Measurements from ENCODE around the gene IGHMBP2.

DNA sequence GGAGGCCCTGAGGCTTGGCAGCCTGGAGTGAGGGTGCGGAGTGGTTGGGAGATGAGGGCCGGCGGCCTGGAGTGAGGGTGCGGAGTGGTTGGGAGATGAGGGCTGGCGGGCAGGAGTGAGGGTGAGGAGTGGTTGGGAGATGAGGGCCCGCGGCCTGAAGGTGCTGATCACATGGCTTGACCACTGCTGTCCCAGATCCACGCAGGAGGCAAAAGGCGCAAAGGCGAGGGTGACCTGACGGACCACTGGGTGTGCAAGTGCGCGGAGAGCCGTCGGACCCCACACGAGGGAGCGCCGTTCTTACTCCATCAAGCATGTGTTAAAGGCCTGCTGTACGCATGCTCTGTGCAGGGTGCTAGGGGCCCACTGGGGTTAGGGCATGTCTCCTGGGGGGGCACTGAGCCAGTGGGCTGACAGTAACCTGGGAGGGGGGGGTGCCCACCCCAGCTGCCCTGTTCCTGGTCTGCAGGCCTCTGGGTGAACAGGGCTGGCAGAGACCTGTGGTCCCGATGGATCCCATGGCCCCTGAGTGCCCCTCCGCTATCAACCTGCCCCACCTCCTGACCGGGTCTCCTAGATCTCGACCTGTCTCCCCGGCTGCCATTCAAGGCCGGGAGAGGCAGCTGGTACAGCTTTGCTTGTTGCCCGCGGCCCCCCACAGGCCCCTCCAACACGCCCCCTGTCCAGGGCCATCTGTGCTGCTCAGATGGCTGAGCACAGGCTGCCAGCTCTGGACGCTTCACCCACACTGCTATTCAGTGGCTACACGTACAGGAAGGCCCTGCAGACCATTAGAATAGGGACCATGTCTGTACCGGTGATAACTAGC is 56.0 kb downstream of the IGHMBP2 start:
- TF ChIP-seq, protein P1, sequence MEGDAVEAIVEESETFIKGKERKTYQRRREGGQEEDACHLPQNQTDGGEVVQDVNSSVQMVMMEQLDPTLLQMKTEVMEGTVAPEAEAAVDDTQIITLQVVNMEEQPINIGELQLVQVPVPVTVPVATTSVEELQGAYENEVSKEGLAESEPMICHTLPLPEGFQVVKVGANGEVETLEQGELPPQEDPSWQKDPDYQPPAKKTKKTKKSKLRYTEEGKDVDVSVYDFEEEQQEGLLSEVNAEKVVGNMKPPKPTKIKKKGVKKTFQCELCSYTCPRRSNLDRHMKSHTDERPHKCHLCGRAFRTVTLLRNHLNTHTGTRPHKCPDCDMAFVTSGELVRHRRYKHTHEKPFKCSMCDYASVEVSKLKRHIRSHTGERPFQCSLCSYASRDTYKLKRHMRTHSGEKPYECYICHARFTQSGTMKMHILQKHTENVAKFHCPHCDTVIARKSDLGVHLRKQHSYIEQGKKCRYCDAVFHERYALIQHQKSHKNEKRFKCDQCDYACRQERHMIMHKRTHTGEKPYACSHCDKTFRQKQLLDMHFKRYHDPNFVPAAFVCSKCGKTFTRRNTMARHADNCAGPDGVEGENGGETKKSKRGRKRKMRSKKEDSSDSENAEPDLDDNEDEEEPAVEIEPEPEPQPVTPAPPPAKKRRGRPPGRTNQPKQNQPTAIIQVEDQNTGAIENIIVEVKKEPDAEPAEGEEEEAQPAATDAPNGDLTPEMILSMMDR (conservative IDR thresholded peaks at IDR 0.05; ENCODE audit: low read depth in 2 of 2), result no peak
- no peak for TF ChIP-seq POLR2AphosphoS5 (IDR thresholded peaks at IDR 0.05; ENCODE audit: low read depth)
- TF ChIP-seq EZH2 (IDR thresholded peaks at IDR 0.05; ENCODE audit: low read depth, unreplicated experiment), result no peak
- TF ChIP-seq STAT1 (IDR thresholded peaks at IDR 0.05; ENCODE audit: unreplicated experiment), result no peak
- TF ChIP-seq EZH2phosphoT487 (IDR thresholded peaks at IDR 0.05; ENCODE audit: unreplicated experiment), result no peak
- TF ChIP-seq, protein P2, sequence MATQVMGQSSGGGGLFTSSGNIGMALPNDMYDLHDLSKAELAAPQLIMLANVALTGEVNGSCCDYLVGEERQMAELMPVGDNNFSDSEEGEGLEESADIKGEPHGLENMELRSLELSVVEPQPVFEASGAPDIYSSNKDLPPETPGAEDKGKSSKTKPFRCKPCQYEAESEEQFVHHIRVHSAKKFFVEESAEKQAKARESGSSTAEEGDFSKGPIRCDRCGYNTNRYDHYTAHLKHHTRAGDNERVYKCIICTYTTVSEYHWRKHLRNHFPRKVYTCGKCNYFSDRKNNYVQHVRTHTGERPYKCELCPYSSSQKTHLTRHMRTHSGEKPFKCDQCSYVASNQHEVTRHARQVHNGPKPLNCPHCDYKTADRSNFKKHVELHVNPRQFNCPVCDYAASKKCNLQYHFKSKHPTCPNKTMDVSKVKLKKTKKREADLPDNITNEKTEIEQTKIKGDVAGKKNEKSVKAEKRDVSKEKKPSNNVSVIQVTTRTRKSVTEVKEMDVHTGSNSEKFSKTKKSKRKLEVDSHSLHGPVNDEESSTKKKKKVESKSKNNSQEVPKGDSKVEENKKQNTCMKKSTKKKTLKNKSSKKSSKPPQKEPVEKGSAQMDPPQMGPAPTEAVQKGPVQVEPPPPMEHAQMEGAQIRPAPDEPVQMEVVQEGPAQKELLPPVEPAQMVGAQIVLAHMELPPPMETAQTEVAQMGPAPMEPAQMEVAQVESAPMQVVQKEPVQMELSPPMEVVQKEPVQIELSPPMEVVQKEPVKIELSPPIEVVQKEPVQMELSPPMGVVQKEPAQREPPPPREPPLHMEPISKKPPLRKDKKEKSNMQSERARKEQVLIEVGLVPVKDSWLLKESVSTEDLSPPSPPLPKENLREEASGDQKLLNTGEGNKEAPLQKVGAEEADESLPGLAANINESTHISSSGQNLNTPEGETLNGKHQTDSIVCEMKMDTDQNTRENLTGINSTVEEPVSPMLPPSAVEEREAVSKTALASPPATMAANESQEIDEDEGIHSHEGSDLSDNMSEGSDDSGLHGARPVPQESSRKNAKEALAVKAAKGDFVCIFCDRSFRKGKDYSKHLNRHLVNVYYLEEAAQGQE (IDR thresholded peaks at IDR 0.05; ENCODE audit: unreplicated experiment), result no peak
- no peak for TF ChIP-seq NANOG (IDR thresholded peaks at IDR 0.05; ENCODE audit: borderline replicate concordance)
- TF ChIP-seq JUNB (IDR thresholded peaks at IDR 0.05; ENCODE audit: unreplicated experiment), result no peak
- TF ChIP-seq, protein P3, sequence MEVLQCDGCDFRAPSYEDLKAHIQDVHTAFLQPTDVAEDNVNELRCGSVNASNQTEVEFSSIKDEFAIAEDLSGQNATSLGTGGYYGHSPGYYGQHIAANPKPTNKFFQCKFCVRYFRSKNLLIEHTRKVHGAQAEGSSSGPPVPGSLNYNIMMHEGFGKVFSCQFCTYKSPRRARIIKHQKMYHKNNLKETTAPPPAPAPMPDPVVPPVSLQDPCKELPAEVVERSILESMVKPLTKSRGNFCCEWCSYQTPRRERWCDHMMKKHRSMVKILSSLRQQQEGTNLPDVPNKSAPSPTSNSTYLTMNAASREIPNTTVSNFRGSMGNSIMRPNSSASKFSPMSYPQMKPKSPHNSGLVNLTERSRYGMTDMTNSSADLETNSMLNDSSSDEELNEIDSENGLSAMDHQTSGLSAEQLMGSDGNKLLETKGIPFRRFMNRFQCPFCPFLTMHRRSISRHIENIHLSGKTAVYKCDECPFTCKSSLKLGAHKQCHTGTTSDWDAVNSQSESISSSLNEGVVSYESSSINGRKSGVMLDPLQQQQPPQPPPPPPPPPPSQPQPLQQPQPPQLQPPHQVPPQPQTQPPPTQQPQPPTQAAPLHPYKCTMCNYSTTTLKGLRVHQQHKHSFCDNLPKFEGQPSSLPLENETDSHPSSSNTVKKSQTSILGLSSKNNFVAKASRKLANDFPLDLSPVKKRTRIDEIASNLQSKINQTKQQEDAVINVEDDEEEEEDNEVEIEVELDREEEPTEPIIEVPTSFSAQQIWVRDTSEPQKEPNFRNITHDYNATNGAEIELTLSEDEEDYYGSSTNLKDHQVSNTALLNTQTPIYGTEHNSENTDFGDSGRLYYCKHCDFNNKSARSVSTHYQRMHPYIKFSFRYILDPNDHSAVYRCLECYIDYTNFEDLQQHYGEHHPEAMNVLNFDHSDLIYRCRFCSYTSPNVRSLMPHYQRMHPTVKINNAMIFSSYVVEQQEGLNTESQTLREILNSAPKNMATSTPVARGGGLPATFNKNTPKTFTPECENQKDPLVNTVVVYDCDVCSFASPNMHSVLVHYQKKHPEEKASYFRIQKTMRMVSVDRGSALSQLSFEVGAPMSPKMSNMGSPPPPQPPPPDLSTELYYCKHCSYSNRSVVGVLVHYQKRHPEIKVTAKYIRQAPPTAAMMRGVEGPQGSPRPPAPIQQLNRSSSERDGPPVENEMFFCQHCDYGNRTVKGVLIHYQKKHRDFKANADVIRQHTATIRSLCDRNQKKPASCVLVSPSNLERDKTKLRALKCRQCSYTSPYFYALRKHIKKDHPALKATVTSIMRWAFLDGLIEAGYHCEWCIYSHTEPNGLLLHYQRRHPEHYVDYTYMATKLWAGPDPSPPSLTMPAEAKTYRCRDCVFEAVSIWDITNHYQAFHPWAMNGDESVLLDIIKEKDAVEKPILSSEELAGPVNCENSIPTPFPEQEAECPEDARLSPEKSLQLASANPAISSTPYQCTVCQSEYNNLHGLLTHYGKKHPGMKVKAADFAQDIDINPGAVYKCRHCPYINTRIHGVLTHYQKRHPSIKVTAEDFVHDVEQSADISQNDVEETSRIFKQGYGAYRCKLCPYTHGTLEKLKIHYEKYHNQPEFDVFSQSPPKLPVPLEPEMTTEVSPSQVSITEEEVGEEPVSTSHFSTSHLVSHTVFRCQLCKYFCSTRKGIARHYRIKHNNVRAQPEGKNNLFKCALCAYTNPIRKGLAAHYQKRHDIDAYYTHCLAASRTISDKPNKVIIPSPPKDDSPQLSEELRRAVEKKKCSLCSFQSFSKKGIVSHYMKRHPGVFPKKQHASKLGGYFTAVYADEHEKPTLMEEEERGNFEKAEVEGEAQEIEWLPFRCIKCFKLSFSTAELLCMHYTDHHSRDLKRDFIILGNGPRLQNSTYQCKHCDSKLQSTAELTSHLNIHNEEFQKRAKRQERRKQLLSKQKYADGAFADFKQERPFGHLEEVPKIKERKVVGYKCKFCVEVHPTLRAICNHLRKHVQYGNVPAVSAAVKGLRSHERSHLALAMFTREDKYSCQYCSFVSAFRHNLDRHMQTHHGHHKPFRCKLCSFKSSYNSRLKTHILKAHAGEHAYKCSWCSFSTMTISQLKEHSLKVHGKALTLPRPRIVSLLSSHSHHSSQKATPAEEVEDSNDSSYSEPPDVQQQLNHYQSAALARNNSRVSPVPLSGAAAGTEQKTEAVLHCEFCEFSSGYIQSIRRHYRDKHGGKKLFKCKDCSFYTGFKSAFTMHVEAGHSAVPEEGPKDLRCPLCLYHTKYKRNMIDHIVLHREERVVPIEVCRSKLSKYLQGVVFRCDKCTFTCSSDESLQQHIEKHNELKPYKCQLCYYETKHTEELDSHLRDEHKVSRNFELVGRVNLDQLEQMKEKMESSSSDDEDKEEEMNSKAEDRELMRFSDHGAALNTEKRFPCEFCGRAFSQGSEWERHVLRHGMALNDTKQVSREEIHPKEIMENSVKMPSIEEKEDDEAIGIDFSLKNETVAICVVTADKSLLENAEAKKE (CRISPR knock-in tag; IDR thresholded peaks at IDR 0.05), result no peak
- no peak for TF ChIP-seq CREB1 (CRISPR knock-in tag; IDR thresholded peaks at IDR 0.05; ENCODE audit: low read depth)
- TF ChIP-seq ZNF331 (CRISPR knock-in tag; IDR thresholded peaks at IDR 0.05; ENCODE audit: low read depth), result no peak
